ENCODE data around the gene HRH1.

DNA sequence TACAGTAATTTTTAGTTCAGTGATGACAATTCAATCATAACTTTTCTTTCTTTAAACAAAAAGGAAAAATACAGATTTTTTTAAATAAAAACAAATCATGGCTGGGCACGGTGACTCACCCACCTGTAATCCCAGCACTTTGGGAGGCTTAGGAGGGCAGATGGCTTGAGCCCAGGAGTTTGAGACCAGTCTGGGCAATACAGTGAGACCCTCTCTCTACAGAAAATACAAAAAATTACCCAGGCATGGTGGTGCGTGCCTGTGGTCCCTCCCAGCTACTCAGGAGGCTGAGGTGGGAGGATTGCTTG lies 92.3 kb downstream of the HRH1 start:
- TF ChIP-seq, protein P1, sequence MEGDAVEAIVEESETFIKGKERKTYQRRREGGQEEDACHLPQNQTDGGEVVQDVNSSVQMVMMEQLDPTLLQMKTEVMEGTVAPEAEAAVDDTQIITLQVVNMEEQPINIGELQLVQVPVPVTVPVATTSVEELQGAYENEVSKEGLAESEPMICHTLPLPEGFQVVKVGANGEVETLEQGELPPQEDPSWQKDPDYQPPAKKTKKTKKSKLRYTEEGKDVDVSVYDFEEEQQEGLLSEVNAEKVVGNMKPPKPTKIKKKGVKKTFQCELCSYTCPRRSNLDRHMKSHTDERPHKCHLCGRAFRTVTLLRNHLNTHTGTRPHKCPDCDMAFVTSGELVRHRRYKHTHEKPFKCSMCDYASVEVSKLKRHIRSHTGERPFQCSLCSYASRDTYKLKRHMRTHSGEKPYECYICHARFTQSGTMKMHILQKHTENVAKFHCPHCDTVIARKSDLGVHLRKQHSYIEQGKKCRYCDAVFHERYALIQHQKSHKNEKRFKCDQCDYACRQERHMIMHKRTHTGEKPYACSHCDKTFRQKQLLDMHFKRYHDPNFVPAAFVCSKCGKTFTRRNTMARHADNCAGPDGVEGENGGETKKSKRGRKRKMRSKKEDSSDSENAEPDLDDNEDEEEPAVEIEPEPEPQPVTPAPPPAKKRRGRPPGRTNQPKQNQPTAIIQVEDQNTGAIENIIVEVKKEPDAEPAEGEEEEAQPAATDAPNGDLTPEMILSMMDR (IDR thresholded peaks at IDR 0.05) = no peak
- TF ChIP-seq EZH2 (IDR thresholded peaks at IDR 0.05; ENCODE audit: borderline replicate concordance, insufficient read depth, low read depth, low read length, poor library complexity, severe bottlenecking) = no peak
